ENCODE data around the gene PMVK.
"Not testable (repeated sequence)": the region's sequence is repeated elsewhere in the genome, so short reads cannot be mapped to it uniquely, and the experiment has no call there.

The PMVK gene

GRCh38 chr1:154925335-154926170 is 11.0 kb downstream of the PMVK start:
- DNase-seq (ENCODE audit: low read depth in 2 of 3, low spot score in 1 of 3), result no peak

DNA sequence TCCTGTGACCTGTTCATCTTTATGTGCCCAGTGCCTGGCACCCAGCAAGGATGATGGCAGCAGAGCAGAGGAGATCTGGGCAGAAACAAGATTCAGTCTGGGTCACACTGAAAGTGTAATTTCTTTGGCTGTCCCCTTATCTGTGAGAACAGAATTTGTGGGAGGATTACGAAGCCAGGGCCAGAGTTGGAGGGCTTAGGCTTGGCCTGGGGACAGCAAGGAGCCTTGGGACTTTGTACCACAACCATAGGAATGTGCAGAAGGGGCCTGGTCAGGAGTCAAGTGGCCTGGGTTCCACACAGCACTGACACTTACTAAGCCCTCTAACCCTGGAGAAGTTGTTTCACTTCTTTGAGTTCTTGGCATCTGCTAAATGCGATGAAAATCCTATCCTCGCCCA is 12.8 kb downstream of the PMVK start:
- no peak for DNase-seq (ENCODE audit: low read depth in 2 of 3, low spot score in 1 of 3)

DNA sequence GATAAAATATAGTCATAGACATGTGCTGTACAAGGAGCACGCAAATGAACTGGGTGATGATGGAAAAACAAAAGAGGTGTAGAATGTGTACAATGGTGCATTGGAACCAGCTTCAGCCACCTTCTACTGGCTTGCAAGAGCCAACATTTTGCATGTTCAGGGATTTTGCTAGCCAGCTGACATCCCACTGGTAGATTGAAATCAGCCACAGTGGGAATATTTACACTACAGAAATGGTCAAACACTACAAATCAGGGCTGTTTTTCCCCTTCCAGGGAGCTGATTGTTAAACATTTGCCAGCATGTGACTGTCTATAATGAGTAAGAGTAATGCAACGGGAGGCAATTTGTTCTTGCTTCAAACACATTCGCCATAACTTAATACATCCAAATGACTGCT is 23.2 kb downstream of the PMVK start:
- DNase-seq (ENCODE audit: low read depth in 2 of 3, low spot score in 1 of 3), result no peak

- no peak for DNase-seq (ENCODE audit: low read depth in 2 of 3, low spot score in 1 of 3)
These were observed 23.8 kb downstream of the PMVK start for GRCh38 chr1:154912755-154913154.

- no peak for DNase-seq (ENCODE audit: low read depth in 2 of 3, low spot score in 1 of 3)
These were observed 24.6 kb downstream of the PMVK start for GRCh38 chr1:154911691-154912550.

DNA sequence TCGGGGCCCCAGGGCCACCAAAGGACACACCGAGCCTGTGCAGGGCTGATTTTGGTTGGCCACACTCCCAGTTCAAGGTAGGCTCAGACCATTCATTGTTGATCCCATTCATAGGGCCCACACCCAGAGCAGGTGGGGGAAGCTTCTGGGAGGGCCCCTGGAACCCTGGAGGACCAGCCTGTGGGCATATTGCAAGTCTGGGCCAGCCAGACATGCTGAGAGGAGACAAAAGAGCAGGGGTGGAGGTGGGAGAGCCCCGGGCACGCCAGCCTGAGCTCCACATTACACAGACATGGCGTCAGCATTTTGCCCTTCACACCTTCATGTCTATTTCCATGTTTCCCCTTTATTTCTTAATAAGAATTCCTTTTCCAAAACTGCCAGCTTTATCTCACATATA is 25.7 kb downstream of the PMVK start:
- DNase-seq (ENCODE audit: low read depth in 2 of 3, low spot score in 1 of 3), result no peak

DNA sequence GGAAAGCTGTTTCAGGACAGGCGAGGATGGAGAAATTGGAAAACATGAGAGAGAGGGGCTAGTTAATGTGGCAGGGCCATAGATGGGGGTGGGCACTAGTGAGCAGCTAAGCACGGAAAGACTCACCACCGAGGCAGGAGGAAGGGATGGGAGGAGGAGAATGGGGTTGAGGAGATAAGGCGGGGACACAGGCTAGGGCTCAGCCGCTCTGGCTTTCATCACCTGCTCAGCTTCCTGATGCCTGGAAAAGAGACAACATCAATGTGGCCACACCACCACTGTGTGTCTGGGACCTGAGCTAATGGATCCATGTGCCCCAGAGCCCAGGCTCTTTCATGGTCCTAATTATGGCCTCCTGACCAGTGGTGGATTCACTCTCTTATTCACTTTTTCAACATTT is 27.6 kb downstream of the PMVK start:
- no peak for DNase-seq (ENCODE audit: low read depth in 2 of 3, low spot score in 1 of 3)

DNA sequence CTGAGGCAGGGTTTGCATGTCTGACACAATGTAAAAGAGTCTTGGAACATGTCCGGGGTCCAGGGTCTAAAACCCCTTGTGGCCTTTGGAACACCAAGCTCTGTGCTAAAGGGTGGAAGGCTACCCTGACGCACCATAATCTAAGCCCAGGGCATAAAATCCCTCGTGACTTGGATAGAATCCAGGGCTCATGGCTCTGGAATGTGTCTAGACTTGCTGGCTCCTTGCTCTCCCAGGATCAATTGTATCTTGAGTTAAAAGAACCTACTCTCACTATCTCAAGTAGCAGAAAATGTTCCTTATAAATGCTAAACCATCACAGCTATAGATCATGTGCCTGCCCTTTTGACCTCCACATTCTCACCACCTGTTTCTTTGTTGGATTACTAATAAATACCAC is 28.4 kb downstream of the PMVK start:
- not testable (repeated sequence) for DNase-seq (ENCODE audit: low read depth in 2 of 3, low spot score in 1 of 3)

DNA sequence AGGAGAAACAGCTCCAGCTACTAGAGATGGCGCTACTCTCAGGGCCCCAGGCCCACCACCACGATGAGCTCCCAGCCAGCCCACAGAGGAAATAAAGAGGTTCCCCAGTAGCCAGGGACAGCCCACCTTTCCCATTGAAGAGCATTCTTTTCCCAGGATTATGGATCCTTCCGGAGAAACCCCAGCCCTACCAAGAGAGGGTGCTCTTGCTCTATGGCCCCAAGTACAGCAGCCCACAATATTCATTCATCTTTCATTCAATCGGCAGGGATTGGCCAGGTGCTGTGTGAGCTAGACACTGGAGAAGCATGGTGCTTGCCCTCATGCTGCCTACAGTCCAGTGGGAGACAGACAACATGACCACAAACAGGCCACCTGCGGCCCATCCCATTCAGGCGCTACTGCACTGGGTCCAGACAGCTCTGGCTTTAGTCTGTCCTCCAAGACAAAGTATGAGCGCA is 29.9 kb downstream of the PMVK start:
- DNase-seq (ENCODE audit: low read depth in 2 of 3, low spot score in 1 of 3), result no peak

- DNase-seq (ENCODE audit: low read depth in 2 of 3, low spot score in 1 of 3), result no peak
These were observed 33.5 kb downstream of the PMVK start for GRCh38 chr1:154902938-154903566.

GRCh38 chr1:154901591-154901990 is 34.9 kb downstream of the PMVK start:
- DNase-seq (ENCODE audit: low read depth in 2 of 3, low spot score in 1 of 3), result no peak

DNA sequence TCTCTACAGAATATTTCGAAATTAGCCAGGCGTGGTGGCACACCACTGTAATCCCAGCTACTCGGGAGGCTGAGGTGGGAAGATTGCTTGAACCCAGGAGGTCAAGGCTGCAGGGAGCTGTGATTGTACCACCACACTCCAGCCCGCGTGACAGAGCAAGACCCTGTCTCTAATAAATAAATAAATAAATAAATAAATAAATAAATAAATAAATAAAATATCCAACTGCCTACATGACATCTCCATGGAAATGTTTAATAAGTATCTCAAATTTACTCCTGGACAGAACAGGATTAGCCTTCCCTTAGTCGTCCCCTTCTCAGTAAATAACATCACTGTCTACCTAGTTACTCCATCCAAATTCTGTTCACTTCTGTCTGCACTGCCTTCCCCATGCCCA is 37.5 kb downstream of the PMVK start:
- DNase-seq (ENCODE audit: low read depth in 2 of 3, low spot score in 1 of 3), result no peak

DNA sequence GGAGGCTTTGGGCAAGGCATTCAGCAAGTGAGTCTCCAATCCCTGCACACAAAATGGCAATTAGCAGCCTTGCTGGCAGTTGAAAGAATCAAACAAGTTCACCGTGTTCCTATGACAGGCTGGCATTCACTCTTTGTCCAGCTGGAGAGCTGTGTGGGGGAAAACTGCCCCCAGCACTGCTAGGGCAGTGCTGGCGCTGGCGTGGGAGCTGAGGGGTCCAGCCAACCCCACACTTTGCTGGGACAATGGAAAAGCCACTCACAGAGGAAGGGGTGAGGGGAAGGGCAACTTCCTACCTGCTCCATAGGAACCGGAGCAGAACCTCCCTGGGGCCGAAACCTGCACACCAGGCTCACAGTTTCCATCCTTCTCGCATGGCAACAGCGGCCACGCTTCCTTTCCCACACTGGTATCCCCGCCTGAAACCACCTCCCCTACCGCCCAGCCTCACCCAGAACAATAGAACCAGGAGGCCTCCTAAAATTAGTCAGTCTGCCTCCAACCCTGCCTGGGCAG is 39.7 kb downstream of the PMVK start:
- DNase-seq (ENCODE audit: low read depth in 2 of 3, low spot score in 1 of 3), result no peak

GRCh38 chr1:154895798-154896197 is 40.7 kb downstream of the PMVK start:
- DNase-seq (ENCODE audit: low read depth in 2 of 3, low spot score in 1 of 3), result no peak

- no peak for DNase-seq (ENCODE audit: low read depth in 2 of 3, low spot score in 1 of 3)
These were observed 45.1 kb downstream of the PMVK start for GRCh38 chr1:154891452-154891851.

GRCh38 chr1:154888757-154889156 is 47.8 kb downstream of the PMVK start:
- no peak for DNase-seq (ENCODE audit: low read depth in 2 of 3, low spot score in 1 of 3)

- no peak for DNase-seq (ENCODE audit: low read depth in 2 of 3, low spot score in 1 of 3)
These were observed 50.1 kb downstream of the PMVK start for GRCh38 chr1:154886281-154887015.

DNA sequence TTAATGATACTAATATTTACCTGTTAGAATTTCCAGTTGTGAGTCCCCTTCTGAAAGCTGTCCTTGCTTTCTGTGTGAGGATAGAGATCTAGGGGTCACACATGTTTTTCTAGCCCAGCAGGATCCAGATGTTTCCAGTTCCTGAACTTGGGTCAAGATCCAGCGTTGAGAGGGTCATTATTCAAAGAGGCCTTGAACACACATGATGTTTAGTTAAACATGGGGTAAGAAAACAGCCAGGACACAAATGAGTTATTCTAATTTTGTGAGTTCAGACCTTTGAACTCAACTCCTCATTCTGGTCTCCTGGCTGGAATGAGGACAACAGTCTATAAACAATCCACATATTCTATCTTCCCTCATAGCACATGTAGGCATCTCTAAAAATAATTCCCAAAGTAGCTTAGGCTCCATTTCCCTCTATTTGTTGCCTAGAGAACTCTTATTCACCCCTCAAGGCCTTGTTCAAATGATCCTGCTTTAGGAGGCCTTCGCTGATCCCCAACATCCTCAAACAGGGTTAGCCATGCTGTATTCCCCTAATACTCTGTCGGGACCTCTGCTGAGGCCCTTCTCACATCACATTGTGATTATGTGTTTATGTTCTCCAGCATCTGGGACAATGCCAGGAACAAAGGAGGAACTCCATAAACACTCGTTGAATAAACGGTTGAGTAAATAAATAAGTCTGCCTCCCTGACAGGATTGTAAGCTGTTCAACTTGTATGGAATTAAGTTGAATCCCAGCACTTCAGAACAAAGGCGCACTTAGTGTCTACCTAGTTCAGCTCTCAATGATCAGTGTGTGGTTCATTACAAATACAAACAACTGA is 51.4 kb downstream of the PMVK start:
- no peak for DNase-seq (ENCODE audit: low read depth in 2 of 3, low spot score in 1 of 3)

DNA sequence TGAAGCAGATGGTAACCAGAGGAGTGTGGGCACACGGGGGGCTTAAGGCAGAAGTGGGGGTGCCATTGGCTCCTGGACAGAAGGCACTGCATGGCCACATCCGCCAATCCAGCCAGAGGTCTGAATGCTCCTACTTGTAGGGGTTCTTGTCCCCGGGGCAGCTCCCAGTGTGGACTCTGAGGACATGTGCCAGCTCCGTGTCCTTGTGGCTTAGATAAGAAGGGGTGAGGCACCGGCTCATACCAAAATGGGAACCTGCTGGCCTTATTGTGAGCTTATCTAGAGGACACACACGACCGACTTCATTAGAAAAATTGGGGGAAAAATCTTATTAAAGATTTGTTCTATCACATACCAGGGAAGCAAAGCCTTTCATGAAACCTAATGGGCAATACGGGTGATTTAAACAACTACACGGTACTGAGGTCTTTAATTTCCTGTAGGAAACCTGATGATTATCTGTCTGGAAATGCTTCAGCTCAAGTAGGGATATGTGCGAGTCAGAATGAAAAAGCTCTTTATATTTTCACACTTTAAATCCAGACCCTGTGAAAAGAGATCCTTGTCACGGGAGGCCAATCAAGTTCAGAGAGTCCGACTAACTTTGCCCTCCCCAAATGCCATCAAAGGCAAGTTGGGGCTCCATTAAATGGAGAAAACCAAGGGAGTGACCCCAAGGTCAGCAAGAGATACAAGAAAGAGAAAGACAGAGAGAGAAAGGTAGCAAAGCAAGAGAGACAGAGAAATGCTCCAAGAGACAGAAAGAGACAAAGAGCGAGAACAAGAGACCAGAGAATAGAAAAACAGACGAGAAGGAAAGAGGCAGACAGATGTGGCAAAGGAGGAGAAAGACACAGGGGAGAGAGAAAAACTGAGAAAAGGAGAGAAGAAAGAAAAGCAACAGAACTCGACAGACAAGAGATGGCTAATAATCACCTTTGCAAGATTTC is 52.3 kb downstream of the PMVK start:
- DNase-seq (ENCODE audit: low read depth in 2 of 3, low spot score in 1 of 3), result no peak
